PFSK-1 (cell line): ENCODE data around the gene PXT1.

ENCODE experiments used
- FOXP2 ChIP-seq: optimal IDR thresholded peaks from 2 replicates; pipeline ENCODE3; 2011; ENCODE audit warnings: borderline replicate concordance, control low read depth, inconsistent platforms; ENCODE audit not compliant: insufficient read depth; ENCODE audit errors: extremely low read length, extremely low read depth
- POLR2AphosphoS5 ChIP-seq: IDR thresholded peaks from 2 replicates; pipeline ENCODE4 v1.6.1; 2012; ENCODE audit warnings: low read depth, mild to moderate bottlenecking, control low read depth, low read length, moderate library complexity
- TAF1 ChIP-seq: IDR thresholded peaks from 2 replicates; pipeline ENCODE4 v1.6.1; 2012; ENCODE audit warnings: low read length, control low read depth, borderline replicate concordance; ENCODE audit not compliant: insufficient read depth
- TF ChIP-seq, protein P1 (sequence below), 2 experiments: IDR thresholded peaks; 2 replicates each; pipeline versions ENCODE4 v1.6.1 to v1.8.0; 2011 to 2012; ENCODE audit warnings: low read depth in 2 of 2, low read length in 2 of 2, control low read depth in 1 of 2, inconsistent platforms in 1 of 2, mild to moderate bottlenecking in 1 of 2, moderate library complexity in 1 of 2; ENCODE audit not compliant: insufficient read depth in 1 of 2

DNA sequence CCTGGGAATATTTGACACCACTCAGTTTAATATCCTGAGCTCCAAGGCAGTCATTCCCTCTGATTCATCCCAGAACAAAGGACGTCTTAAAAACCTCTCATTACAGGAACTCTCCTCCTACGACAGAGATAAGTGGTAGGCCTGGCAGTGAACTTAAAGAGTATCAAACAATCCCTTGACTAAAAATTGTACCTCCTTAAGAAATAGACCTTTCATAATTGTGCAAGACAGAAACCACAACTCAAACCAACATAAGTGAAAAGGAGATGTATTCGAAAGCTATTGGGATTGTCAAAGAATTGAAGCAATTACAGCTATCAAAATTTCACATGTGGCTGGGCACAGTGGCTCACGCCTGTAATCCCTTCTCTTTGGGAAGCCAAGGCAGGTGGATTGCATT, 86.8 kb downstream of the PXT1 start:
- no peak for TF ChIP-seq POLR2AphosphoS5
- TF ChIP-seq, protein P1, sequence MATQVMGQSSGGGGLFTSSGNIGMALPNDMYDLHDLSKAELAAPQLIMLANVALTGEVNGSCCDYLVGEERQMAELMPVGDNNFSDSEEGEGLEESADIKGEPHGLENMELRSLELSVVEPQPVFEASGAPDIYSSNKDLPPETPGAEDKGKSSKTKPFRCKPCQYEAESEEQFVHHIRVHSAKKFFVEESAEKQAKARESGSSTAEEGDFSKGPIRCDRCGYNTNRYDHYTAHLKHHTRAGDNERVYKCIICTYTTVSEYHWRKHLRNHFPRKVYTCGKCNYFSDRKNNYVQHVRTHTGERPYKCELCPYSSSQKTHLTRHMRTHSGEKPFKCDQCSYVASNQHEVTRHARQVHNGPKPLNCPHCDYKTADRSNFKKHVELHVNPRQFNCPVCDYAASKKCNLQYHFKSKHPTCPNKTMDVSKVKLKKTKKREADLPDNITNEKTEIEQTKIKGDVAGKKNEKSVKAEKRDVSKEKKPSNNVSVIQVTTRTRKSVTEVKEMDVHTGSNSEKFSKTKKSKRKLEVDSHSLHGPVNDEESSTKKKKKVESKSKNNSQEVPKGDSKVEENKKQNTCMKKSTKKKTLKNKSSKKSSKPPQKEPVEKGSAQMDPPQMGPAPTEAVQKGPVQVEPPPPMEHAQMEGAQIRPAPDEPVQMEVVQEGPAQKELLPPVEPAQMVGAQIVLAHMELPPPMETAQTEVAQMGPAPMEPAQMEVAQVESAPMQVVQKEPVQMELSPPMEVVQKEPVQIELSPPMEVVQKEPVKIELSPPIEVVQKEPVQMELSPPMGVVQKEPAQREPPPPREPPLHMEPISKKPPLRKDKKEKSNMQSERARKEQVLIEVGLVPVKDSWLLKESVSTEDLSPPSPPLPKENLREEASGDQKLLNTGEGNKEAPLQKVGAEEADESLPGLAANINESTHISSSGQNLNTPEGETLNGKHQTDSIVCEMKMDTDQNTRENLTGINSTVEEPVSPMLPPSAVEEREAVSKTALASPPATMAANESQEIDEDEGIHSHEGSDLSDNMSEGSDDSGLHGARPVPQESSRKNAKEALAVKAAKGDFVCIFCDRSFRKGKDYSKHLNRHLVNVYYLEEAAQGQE (IDR thresholded peaks at IDR 0.05; ENCODE audit: insufficient read depth in 1 of 2, low read depth in 2 of 2, low read length in 2 of 2) = no peak
- TF ChIP-seq TAF1 = no peak
- no peak for TF ChIP-seq FOXP2
